Stimulated activated CD8-positive, alpha-beta memory T cell treated with anti-CD3 and anti-CD28 coated beads, Interleukin-12 subunit alpha, Interleukin-12 subunit beta, amount 100 ng/mL, for 4 hours (primary cell): Measurements from ENCODE around the gene RHOC.

Experiments
- DNase-seq: peaks from one replicate; pipeline ENCODE4 v3.0.0-alpha.2; 2020; ENCODE audit warnings: low read depth

The RHOC gene

DNA sequence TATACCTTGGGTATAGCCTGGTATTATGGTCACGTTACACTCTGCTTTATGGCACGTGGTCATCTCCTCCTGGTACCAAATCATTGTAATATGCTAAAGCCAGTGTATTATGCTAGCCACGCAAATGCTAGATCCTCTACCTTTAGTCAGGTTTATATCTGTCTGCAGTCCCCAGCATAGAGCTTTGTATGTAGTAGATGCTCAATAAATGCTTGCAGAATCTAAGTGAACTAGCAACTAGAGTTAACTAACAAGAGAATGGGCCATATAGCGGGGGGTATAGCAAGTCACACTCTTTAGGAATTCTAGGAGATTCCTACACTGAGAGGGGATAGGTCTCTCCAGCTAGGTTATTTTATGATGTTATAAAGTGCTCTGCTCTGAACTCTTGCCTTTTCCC lies 29.4 kb downstream of the RHOC start:
- no peak for DNase-seq

DNA sequence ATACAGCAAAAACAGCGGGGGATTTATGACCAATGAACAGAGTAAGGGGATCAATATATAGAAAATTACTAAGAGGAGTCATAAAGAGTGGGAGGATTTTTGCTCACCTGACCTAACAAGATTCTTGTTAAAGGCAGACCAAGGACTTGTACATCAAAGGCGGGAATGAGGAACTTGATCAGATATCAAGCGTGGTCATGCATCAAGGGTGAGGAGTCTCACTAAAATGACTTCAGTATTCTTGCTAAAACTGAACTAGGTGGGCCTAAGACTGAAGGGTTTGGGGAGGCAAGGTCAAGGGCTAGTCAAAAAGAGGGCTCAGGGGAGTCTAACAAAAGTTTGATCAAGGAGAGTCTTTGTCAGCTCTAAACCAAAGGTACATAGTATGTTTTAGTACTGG lies 30.4 kb downstream of the RHOC start:
- DNase-seq = no peak

DNA sequence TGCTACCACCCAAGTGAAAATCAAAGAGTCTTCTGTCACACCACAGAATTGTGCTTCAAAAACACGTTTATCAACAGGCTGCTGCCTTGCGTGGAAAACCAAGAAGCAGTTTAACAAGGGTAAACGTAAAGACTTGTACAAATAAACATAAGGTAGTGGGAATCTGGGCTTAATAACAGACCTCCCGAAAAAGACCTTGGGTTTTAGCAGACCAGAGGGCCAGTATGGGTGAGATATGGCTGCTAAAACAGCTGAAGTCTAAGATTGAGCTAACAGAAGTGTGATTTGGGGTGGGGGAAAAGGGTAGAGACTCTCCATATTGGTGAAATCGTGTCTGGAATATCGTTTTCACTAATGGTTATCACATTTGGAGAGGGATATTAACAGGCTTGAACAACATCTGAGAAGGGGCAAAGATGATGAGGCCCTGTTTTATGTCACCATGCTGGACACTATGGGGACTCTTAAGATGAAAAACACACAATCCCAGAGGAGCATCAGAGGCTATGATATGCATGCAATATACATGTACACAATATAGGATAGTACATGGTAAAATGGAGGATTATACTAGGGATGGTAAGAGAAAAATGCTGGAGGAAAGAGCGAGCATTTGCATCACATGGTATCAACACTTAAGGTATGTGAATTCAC lies 31.1 kb downstream of the RHOC start:
- DNase-seq = no peak

DNA sequence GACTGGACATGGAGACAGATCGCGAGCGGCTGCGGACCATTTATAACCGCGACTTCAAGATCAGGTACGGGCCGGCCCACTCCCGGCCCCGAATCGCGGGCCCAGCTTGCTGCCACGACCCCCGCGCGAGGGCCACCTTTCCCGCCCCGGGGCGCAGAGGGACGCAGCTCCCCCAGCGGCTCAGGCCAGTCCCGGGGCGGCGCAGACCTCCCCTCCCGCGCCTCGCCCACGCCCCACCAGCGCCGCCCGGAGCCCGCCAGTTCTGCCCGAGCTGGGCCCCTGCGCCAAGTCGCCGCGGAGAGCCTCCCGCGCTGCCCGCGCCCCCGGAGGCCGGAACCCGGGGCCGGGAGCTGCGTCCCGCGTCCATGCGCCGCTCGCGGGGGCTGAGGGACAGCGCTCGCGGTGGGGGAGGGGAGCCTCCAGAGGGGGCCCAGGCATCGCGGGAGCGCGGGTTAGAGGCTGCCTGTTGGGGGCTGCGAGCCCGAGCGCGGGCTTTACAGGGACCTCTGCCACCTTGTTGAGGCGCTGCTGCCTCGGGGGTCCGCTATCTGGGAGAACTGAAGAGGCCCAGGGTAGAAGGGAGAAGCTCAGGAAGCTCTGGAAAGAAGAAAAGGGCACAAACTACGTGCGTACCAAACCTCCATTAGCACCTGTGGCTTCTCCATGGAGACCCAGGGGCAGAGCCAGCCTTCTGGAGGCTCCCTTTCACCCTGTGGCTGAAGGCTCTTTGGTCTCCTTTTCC lies 31.8 kb downstream of the RHOC start:
- DNase-seq = peak; percentile 30

DNA sequence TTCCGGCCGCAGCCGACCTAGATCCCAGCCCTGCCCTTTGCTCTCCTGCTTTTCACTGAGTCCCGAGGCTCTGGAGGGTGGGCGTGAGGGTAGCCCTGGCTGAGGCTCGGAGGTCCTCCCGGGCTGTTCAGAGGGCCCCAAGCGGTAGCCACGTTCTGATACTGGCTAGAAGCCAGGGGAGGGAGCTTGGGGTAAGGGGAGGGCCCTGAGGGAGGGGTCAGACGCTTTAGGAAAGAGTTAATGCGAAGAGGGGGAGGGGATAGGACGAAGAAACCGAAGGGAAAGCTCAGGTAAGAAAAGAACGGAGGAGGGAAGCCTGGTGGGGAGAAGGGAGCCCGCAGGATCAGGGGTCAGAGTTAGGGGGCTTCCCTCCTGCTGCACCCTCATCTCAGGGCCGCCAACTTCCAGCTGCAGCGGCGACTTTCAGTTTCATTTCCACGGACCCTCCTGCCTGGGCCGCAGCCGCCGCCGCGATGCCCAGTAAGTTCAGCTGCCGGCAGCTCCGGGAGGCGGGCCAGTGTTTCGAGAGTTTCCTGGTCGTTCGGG lies 32.4 kb downstream of the RHOC start, which contains the start of gene MOV10:
Gene MOV10, plus strand, starts transcription at position 220 of the 546 bp plus-strand sequence. Its CDS starts 254 bp downstream, at position 474.
- DNase-seq = peak; percentile 40

DNA sequence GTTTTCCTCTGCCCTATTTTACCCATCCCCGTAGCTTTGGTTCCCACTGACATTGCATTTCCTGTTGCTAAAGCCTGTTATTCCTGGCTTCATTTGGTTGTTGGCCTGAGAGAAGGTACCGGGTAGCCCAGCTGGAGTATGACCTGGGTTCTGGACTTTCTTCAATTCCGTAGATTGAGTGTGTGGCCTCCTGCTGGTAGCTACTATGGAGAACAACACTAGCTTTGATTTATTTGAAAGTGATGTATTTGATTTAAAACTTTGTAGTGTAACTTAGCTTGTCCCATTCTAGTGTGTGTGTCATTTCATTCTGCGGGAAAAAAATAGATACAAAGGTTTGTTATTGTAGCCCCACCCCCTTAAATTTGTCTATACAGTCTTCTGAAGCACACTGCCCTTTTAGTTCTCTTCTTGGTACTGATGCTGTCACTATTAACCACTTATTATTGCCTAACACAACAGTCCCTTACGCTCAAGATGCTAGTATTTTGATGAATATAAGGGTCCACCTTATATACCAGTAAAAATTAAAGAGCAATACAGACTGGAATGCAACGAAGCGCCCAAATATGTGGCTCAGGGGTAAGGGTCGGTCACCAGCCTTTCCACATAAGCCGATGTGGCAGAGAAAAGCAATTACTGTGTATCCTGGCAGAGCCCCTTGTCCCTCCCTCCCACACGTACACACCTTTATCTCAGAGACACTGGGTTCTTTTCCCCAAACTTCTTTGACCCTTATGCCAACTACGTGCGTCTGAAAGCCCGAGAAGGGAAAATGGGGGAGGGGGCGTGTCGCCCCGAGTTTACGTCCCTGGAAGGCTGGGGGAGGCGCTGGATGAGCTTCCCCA lies 33.1 kb downstream of the RHOC start:
- no peak for DNase-seq

DNA sequence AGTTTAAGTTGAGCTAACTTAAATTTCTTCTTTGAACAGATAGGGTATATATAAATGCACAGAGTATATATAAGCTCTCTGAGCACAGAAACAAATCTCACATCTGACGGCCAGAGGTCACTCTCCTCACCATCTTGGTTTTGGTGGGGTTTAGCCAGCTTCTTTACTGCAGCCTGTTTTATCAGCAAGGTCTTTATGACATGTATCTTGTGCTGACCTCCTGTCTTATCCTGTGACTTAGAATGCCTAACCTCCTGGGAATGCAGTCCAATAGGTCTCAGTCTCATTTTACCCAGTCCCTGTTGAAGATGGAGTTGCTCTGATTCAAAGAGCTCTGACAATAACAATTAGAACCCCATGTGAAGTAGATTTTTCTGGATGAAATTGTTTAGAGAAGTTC lies 34.1 kb downstream of the RHOC start:
- no peak for DNase-seq

DNA sequence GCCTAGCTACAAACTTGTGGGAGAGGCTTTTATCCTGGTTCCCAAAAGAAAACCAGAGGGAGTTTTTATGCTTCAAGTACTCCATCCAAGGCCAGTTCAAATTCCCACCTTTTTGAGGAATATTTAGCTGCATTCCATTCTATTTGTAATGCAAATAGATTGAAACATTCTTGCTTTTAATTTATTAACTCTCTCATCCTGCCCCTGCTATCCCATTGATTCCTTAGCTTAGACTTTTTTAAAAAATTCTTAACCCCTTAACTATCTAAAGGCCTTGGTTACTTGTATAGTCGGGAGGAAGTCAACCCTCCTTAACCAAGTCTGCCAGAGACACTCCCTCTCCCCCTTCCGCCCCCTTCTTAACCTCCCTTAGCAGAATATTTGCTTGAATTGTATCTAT lies 34.9 kb downstream of the RHOC start:
- DNase-seq = no peak

DNA sequence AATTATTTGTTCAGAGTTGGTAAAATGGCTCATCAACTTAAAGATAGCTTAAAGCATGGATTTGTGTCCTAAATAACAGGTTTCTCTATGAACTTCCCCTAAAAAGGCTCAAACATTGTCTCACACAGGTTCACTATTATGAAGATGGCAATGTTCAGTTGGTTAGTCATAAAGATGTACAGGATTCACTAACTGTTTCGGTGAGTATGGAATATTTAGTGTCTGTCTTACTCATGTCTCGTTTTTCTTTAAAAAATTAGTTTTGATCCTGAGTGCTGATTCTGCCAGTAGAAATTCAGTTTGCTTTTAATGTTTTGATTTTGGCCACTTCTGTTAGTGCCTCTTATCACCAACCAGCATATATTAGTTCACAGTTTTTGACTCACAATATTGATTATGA lies 40.0 kb downstream of the RHOC start:
- no peak for DNase-seq

DNA sequence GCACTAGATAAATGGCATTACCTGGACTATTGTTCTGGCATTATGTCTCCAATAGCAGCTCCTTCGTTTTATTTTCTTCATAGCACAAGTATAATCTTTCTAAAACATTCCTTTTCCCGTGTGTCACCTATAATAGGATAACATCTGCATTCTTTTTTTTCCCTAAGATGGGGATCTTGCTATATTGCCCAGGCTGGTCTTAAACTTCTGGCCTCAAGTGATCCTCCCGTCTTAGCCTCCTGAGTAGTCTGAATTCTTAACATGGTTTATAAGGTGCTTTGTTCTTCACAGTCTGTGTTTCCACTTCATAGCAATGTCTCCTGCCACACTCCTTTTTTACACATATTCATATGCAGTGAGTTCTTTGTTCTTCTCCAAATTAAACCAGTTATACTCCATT lies 41.1 kb downstream of the RHOC start:
- DNase-seq = no peak

DNA sequence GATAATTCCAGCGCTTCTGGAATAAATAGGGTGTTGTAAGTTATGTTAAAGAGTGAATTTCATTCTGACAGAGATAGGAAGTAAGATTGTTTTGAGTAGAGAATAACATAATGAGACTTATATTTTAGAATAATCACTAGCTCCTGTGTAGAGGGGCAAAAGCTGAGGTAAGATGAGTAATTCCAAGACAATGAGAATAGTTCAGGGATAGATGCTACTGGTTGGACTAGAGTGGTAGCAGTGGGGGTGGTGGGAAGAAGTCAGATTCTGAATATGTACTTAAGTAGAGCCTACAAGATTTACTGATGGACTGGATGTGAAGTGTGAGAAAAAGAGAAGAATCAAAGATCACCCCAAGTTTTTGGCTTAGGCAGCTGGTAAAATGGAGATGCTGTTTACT lies 55.7 kb downstream of the RHOC start:
- no peak for DNase-seq
